ENCODE measurements around the gene MMP11.

The MMP11 gene

GRCh38 chr22:23829845-23830372 lies 57.3 kb downstream of the MMP11 start:
- no peak for DNase-seq (ENCODE audit: low read depth in 2 of 2)

GRCh38 chr22:23831261-23831660 lies 58.6 kb downstream of the MMP11 start:
- no peak for DNase-seq (ENCODE audit: low read depth in 2 of 2)

- no peak for DNase-seq (ENCODE audit: low read depth in 2 of 2)
These were observed 59.1 kb downstream of the MMP11 start for GRCh38 chr22:23831781-23832180.

- no peak for DNase-seq (ENCODE audit: low read depth in 2 of 2)
These were observed 59.8 kb downstream of the MMP11 start for GRCh38 chr22:23832226-23833016.

GRCh38 chr22:23833017-23833751 lies 60.5 kb downstream of the MMP11 start:
- no peak for DNase-seq (ENCODE audit: low read depth in 2 of 2)
